HG03045 (cell line): ENCODE measurements around the gene PAM.

Experiments
- ATAC-seq: cut with Tn5 transposase; IDR thresholded peaks from one replicate; pipeline ENCODE4 v1.9.1; 2021; ENCODE audit warnings: mild to moderate bottlenecking, moderate library complexity; ENCODE audit not compliant: unreplicated experiment

PAM gene

GRCh38 chr5:102807878-102808502 lies 52.9 kb downstream of the PAM start:
- ATAC-seq = no peak

- no peak for ATAC-seq
Measured at GRCh38 chr5:102809033-102809432, 53.9 kb downstream of the PAM start.

GRCh38 chr5:102811972-102812371 lies 56.9 kb downstream of the PAM start:
- no peak for ATAC-seq

- no peak for ATAC-seq
Measured at GRCh38 chr5:102813740-102814139, 58.6 kb downstream of the PAM start.

GRCh38 chr5:102815084-102815483 lies 60.0 kb downstream of the PAM start:
- ATAC-seq = no peak

GRCh38 chr5:102815540-102816332 lies 60.6 kb downstream of the PAM start:
- no peak for ATAC-seq

- ATAC-seq = no peak
Measured at GRCh38 chr5:102818345-102818744, 63.2 kb downstream of the PAM start.

GRCh38 chr5:102818934-102819333 lies 63.8 kb downstream of the PAM start:
- ATAC-seq = no peak

GRCh38 chr5:102819634-102820033 lies 64.5 kb downstream of the PAM start:
- no peak for ATAC-seq

- ATAC-seq = no peak
Measured at GRCh38 chr5:102823441-102823874, 68.4 kb downstream of the PAM start.

- no peak for ATAC-seq
Measured at GRCh38 chr5:102826629-102827028, 71.5 kb downstream of the PAM start.

- no peak for ATAC-seq
Measured at GRCh38 chr5:102830241-102830640, 75.1 kb downstream of the PAM start.

- no peak for ATAC-seq
Measured at GRCh38 chr5:102832445-102832844, 77.3 kb downstream of the PAM start.

- no peak for ATAC-seq
Measured at GRCh38 chr5:102833146-102833545, 78.0 kb downstream of the PAM start.

GRCh38 chr5:102834438-102834964 lies 79.4 kb downstream of the PAM start:
- ATAC-seq = no peak

- ATAC-seq = no peak
Measured at GRCh38 chr5:102835717-102836116, 80.6 kb downstream of the PAM start.

GRCh38 chr5:102841021-102841420 lies 85.9 kb downstream of the PAM start:
- ATAC-seq = no peak

- no peak for ATAC-seq
Measured at GRCh38 chr5:102843997-102844396, 88.9 kb downstream of the PAM start.

- ATAC-seq = no peak
Measured at GRCh38 chr5:102845041-102845440, 89.9 kb downstream of the PAM start.

- no peak for ATAC-seq
Measured at GRCh38 chr5:102850503-102850902, 95.4 kb downstream of the PAM start.

- no peak for ATAC-seq
Measured at GRCh38 chr5:102853680-102854079, 98.6 kb downstream of the PAM start.

GRCh38 chr5:102855681-102856388 lies 100.7 kb downstream of the PAM start:
- ATAC-seq = no peak
